Right cardiac atrium (tissue), 5 donors: ENCODE measurements around the gene EPHA5. TPM values are rescaled to one million over a fixed set of nuclear protein-coding genes. Genes with fewer than 3 reads are reported as not detected.

Experiments
- ATAC-seq, 2 donors: fragments of 200-7000 bp; cut with Tn5 transposase; one replicate each; pipeline versions ENCODE4 v1.8.0 to v1.9.1; 2020; ENCODE audit warnings: moderate library complexity in 2 of 2, mild to moderate bottlenecking in 1 of 2
- DNase-seq, 3 donors: peaks; one replicate each; pipeline ENCODE4 v3.0.0-alpha.2; 2020
- H3K27ac ChIP-seq: one replicate; pipeline ENCODE4 v1.5.1; 2013; ENCODE audit warnings: mild to moderate bottlenecking, low read length, control low read depth, moderate library complexity
- H3K27me3 ChIP-seq: one replicate; pipeline ENCODE4 v1.6.1; 2013; ENCODE audit not compliant: control insufficient read depth, insufficient read depth
- H3K4me1 ChIP-seq: one replicate; pipeline ENCODE4 v1.6.1; 2013; ENCODE audit warnings: low read length; ENCODE audit not compliant: control insufficient read depth, insufficient read depth
- H3K4me3 ChIP-seq: one replicate; pipeline ENCODE4 v1.5.1; 2013; ENCODE audit warnings: low read length, control low read depth
- H3K9me3 ChIP-seq: one replicate; pipeline ENCODE4 v1.6.1; 2013; ENCODE audit warnings: low read length; ENCODE audit not compliant: control insufficient read depth
- WGBS: extraction: QIAGEN DNeasy Blood & Tissue Kit; methylation state at CpG from one replicate; pipeline ENCODE4 v1.1.7; 2013; 5-methylcytosine and 5-hydroxymethylcytosine counted together
- intact Hi-C, 4 donors: fragments of 100-400 bp; cut with DNase I; formaldehyde crosslinking; loops; one replicate each; pipeline versions ENCODE4 v1.11.0 to v1.14.0; 2022 to 2023
- polyA plus RNA-seq: library from polyadenylated mRNA; stranded (reverse); fragments of 200-250 nt; gene quantifications from one replicate; pipeline ENCODE4 v1.2.3, GENCODE V29; 2013
- total RNA-seq, 4 donors: library from RNA; stranded (reverse); fragmentation: NEBNext Ultra II Directional; extraction: Animal tissue kit (Norgen Biotek cat#: 25700); gene quantifications; one replicate each; pipeline ENCODE4 v1.2.1, GENCODE V29; 2021
- donor health status: healthy with polysubstance abuse.
- donor health status: DM: no; HTN: yes; CAD: no.
- donor health status: DM: no; HTN: no; CAD: no.
- donor health status: DM: no; HTN: yes; CAD: no; lungs with severe emphysema.
- donor health status: DM: yes; HTN: yes; CAD: no.

EPHA5 gene
- total and polyA plus RNA-seq, 5 donors, result 0.22 to 0.96 (median 0.57) TPM

DNA sequence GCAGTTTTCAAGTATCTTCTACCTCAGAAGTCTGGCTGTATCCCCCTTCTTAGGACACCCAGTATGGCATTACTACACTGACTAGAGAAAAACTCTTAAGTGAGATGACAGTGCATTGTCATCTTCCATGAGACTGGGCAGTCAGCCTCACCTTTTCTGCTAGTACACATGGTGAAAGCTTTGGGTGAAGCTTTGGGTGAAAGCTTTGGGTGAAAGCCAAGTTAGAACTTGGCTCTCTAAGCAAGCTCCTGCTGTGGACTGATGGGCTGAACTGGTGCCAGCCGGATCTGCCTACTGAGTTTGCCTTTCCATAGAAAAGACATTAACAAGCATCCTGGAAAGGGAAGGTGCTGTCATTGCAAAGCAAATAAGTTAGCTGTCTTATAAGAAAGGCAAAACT lies 8.8 kb downstream of the EPHA5 start:
- intact Hi-C loops, result loop anchor here in 1 of 4 donors (5.0 kb wide), 1 partner anchor 726 kb away; no protein-coding TSS in a partner anchor
- H3K27ac ChIP-seq, result no peak overlapping the region
- ATAC-seq, result peak in 1 of 2 donors; percentile 36
- peak; percentile 12 to 69 (median 42) for DNase-seq
- H3K9me3 ChIP-seq, result no peaks in the 10 kb centered on the region
- H3K4me1 ChIP-seq, result no peaks in the 10 kb centered on the region
- H3K27me3 ChIP-seq, result no peaks in the 10 kb centered on the region
- H3K4me3 ChIP-seq, result no peak overlapping the region
- WGBS, result 54% methylated on average over 1 of the region's 1 CpG

DNA sequence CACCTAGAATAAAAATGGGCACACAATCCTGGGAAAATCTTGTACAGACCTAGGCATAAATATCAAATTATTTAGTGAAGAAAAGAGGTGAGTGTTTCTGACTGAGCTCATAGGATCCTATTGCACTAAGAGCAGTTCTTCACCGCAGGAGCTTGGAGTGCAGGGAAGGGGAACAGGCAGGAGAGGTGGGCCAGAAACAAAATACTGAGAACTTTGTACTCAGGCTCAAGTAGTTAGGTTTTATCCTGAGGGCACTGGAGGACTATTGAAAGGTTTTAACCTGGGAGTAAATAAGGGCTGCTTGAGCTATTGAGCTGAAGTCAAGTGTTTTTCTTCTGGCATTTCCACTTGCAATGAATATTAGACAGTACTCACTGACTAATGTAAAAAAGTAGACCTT lies 12.2 kb downstream of the EPHA5 start:
- intact Hi-C loops, result no loop called here
- 80% methylated on average over 1 of the region's 1 CpG for WGBS
- Histone ChIP-seq H3K4me3 (no peak overlapping the region), H3K4me1 (no peaks in the 10 kb centered on the region), H3K27ac (no peak overlapping the region), H3K27me3 (no peaks in the 10 kb centered on the region), H3K9me3 (no peaks in the 10 kb centered on the region)
- ATAC-seq, result no peak
- DNase-seq, result no peak

DNA sequence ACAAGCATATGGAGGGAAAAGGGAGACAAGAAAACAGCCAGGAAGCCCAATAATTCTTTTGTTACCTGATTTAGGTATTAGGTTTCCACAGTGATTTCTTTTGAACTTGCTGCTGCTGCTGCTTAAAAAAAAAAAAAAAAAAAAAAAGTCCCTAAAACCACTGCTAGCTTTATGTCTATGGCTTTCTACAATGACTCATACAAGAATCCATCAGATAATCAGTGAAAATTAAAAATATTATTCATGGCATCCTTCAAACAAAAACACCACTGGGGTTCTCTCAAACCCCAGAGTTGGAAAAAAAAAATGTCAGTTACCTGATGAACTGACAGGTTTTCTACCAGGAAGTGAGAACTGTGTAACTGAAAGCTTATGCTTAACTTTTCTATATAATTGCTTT lies 14.3 kb downstream of the EPHA5 start:
- H3K27ac ChIP-seq, result no peak overlapping the region
- intact Hi-C loops, result no loop called here
- no peaks in the 10 kb centered on the region for H3K9me3 ChIP-seq
- ATAC-seq (no peak), DNase-seq (no peak)
- no peaks in the 10 kb centered on the region for H3K27me3 ChIP-seq
- H3K4me1 ChIP-seq, result no peaks in the 10 kb centered on the region
- no peak overlapping the region for H3K4me3 ChIP-seq

DNA sequence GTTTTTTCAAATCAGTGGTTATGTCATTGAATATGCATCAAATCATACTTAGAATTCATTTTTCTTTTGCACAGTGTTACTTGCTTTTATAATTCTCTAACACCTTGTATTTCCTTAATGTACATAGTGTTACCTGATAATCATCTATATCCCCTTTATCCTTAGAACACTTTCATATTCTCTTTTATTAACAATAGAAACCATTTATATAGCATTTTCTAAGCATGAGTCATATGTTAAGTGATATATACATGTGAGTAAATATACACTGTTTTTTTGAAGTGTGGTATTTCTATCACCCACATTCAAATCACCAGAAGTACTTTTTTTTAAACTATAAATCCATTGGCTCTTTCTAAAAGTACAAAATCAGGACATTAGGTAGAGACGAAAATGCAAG lies 15.3 kb downstream of the EPHA5 start:
- H3K27me3 ChIP-seq, result no peaks in the 10 kb centered on the region
- H3K4me3 ChIP-seq, result no peak overlapping the region
- no peak for ATAC-seq
- no peaks in the 10 kb centered on the region for H3K9me3 ChIP-seq
- no peak overlapping the region for H3K27ac ChIP-seq
- DNase-seq, result no peak
- 85% methylated on average over 1 of the region's 1 CpG for WGBS
- intact Hi-C loops, result no loop called here
- no peaks in the 10 kb centered on the region for H3K4me1 ChIP-seq

DNA sequence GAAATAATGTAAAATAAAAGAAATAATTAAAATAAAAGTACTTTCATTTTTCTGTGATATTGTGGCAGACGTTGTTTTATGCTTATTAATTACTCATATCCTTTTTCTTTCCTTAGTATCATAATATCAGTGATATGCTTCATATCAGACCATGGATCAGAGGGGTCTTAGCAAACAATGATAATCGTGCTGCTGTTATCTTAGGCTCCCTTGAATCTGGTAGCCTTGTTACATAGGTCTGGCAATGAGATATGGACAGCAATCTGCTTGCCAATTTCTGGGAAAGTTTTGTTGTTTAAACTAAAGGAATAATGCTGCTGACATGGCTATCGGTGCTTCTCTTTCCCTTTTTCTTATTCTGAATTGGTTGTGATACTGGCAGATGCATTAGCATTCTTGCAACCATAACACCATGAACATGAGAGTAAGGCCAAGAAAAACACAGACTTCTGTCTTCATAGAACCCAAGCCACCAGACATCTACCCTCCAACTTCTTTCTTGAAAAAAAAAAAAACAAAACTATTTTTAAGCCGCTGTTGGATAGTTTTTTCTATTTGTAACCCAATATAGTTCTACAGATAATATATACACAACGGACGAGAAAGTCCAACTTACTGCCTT lies 16.4 kb downstream of the EPHA5 start:
- ATAC-seq, result no peak
- no peak overlapping the region for H3K27ac ChIP-seq
- WGBS, result 35% methylated on average over 6 of the region's 6 CpGs
- no peaks in the 10 kb centered on the region for H3K4me1 ChIP-seq
- H3K9me3 ChIP-seq, result no peaks in the 10 kb centered on the region
- H3K4me3 ChIP-seq, result no peak overlapping the region
- intact Hi-C loops, result no loop called here
- DNase-seq, result no peak
- no peaks in the 10 kb centered on the region for H3K27me3 ChIP-seq

DNA sequence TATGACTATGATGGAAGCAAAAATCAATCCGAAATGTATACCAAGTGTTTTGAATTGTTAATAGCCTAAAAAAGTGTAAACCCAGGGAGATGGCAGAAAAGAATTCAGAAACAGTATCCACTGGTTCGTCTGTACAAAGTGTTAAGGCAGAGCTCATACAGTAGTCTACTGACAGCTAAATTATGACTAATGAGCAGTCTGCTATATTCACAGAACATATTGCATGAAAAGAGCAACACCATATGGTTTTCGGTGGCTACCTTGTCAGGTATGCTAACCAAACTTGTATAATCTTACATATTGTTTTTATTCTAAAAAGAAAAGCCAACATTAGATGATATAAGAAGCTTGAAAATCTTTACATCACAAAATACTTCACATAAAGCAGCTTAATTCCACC lies 18.5 kb downstream of the EPHA5 start:
- DNase-seq (no peak), ATAC-seq (no peak)
- WGBS, result 71% methylated on average over 3 of the region's 3 CpGs

DNA sequence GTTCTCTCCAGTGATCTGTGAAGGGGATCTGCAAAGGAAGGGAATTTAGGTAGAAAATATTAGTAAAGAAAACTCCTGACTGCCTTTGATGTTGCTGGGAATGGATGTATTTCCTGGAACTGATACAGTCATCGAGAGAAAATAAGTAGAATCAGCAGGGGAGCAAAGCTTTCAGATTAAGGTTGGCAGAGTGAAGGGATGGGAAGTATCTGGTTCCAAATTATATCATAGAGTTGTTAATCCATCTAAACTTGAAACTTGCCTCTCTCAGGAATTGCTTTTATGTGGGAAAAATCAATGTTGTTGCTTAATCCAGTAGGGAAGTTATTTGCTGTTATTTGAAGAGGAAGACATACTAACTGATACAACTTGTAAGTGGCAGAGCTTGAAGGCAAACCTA lies 19.3 kb downstream of the EPHA5 start:
- DNase-seq (no peak), ATAC-seq (no peak)
- no peak overlapping the region for H3K27ac ChIP-seq
- no peaks in the 10 kb centered on the region for H3K9me3 ChIP-seq
- 23% methylated on average over 1 of the region's 1 CpG for WGBS
- intact Hi-C loops, result no loop called here
- H3K4me3 ChIP-seq, result no peak overlapping the region
- no peaks in the 10 kb centered on the region for H3K27me3 ChIP-seq
- no peaks in the 10 kb centered on the region for H3K4me1 ChIP-seq

More for the DNA sequence above, 18.5 kb downstream of the EPHA5 start:
- Histone ChIP-seq H3K9me3 (no peaks in the 10 kb centered on the region), H3K27ac (no peak overlapping the region), H3K4me1 (no peaks in the 10 kb centered on the region), H3K27me3 (no peaks in the 10 kb centered on the region), H3K4me3 (no peak overlapping the region)
- intact Hi-C loops, result no loop called here

DNA sequence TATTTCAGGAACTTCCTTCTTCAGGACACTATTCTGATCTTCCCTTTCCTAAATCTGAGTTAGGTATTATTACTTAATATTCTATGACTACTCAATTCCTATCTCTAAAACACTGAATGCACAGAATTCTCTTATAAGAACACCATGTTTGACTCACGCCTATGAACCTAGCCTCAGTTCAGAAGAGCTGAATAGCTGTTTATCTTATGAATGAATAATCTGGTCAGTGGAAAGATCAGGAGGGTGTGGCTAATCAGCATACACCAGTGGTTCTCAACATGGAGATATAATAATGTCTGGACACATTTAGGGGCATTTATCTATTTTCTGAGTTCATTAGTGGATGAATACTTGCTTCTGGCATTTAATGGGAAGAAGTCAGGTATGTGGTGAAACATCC lies 24.2 kb downstream of the EPHA5 start:
- DNase-seq (no peak), ATAC-seq (no peak)
- no peaks in the 10 kb centered on the region for H3K9me3 ChIP-seq
- intact Hi-C loops, result no loop called here
- H3K27ac ChIP-seq, result no peak overlapping the region
- 89% methylated on average over 1 of the region's 1 CpG for WGBS
- H3K27me3 ChIP-seq, result no peaks in the 10 kb centered on the region
- no peaks in the 10 kb centered on the region for H3K4me1 ChIP-seq
- H3K4me3 ChIP-seq, result no peak overlapping the region

DNA sequence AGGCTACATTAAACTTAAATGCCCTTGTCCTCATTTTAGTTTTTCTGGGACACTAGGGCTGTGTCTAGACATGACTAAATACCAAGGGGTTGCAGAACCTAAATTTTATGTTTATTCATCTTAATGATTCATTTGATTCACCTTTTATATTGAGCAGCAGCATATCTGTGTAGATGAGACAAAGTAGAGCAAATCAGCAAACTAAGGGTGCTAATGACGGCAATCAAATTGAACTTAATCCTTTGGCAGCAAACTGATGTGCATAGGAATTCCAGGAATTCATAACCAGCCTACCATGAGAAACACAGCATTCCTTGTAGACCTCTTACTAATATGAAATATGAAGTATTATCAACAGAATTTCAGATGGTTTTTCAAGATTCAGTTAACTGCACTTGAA lies 25.1 kb downstream of the EPHA5 start:
- Histone ChIP-seq H3K27me3 (no peaks in the 10 kb centered on the region), H3K27ac (no peak overlapping the region), H3K4me3 (no peak overlapping the region), H3K4me1 (no peaks in the 10 kb centered on the region), H3K9me3 (no peaks in the 10 kb centered on the region)
- ATAC-seq (no peak), DNase-seq (no peak)
- WGBS, result 45% methylated on average over 1 of the region's 1 CpG
- intact Hi-C loops, result no loop called here

DNA sequence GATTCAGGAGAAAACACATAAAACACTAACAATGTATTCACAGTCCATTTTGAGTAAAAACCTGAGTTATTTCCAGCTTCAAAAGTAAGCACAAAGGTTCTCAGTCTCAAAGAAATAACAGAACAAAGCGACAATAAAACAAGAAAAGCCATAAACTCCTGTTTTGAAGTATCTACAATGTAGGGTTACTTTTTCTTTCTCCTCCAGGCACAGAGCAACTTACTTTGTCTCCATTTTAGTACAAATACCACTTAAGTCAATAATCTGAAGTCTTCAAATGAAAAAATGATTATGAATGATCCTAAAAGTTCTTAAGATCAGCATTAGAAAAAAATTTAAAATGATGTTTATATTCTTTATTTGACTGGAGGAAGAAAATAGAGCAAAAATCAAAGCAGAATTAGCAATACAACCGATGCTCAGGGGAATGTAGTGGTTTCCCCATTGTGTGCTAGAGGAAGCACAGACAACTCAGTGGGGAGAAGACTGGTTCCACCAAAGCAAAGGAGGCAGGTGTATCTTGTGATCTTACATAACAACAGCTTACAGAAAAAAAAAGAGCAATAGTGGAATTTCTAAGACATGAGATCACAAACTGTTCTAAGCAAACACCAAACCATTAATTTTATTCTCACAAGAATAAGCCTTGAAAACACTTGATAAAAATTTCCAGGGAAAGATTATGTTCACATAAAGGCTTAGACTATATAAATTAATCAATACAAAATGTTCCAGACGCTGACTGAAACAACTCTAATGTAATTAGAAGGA lies 35.1 kb downstream of the EPHA5 start:
- no peak overlapping the region for H3K4me3 ChIP-seq
- H3K4me1 ChIP-seq, result no peaks in the 10 kb centered on the region
- no peaks in the 10 kb centered on the region for H3K27me3 ChIP-seq
- DNase-seq (no peak), ATAC-seq (no peak)
- WGBS, result 45% methylated on average over 3 of the region's 3 CpGs
- no peaks in the 10 kb centered on the region for H3K9me3 ChIP-seq
- intact Hi-C loops, result no loop called here
- H3K27ac ChIP-seq, result no peak overlapping the region

DNA sequence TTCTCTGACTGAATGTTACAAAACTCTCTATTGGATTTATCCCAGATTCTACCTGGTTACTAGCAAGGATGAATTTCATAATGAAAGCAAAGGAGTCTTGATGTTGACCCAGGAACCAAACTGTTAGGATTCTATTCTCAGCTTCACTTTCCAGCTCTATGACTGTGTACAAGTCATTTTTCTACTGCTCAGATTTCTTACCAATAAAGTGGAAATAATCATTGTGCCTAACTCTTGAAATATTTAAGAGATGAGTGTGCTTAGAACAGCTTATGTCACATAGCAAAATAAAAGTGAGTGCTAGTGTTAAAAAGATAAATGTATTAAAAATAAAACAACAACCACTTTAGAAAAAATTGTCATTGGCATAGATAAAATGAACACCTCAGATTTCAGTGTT lies 45.6 kb downstream of the EPHA5 start:
- Histone ChIP-seq H3K4me3 (no peak overlapping the region), H3K9me3 (no peaks in the 10 kb centered on the region), H3K27me3 (no peaks in the 10 kb centered on the region), H3K27ac (no peak overlapping the region), H3K4me1 (no peaks in the 10 kb centered on the region)
- DNase-seq (no peak), ATAC-seq (no peak)
- intact Hi-C loops, result no loop called here
